ENCODE measurements around the gene SLC1A2.

Gene SLC1A2

GRCh38 chr11:35433588-35433987, 14.2 kb upstream of the SLC1A2 start:
- TF ChIP-seq GABPA (IDR thresholded peaks at IDR 0.05; ENCODE audit: low read depth) (no peak), POLR2AphosphoS5 (IDR thresholded peaks at IDR 0.05; ENCODE audit: low read depth) (no peak), CTCF (IDR thresholded peaks at IDR 0.05; ENCODE audit: insufficient read depth, low read length) (no peak), SPI1 (IDR thresholded peaks at IDR 0.05; ENCODE audit: borderline replicate concordance, low read depth) (no peak), REST (IDR thresholded peaks at IDR 0.05; ENCODE audit: insufficient replicate concordance, low read depth) (no peak)
- no peak for DNase-seq (ENCODE audit: low read depth in 1 of 2, low spot score in 1 of 2)
- no peak overlapping the region for H3K27ac ChIP-seq (replicated peaks)
- peaks cover 2% of the 10 kb centered on the region for H3K27me3 ChIP-seq (ENCODE audit: insufficient read depth, poor library complexity, severe bottlenecking)
- no peak overlapping the region for H3K4me3 ChIP-seq (replicated peaks; ENCODE audit: insufficient read depth, low read length)

GRCh38 chr11:35432464-35432863, 13.1 kb upstream of the SLC1A2 start:
- Histone ChIP-seq H3K27ac (replicated peaks) (no peak overlapping the region), H3K27me3 (ENCODE audit: insufficient read depth, poor library complexity, severe bottlenecking) (peaks cover 3% of the 10 kb centered on the region), H3K4me3 (replicated peaks; ENCODE audit: insufficient read depth, low read length) (no peak overlapping the region)
- DNase-seq (ENCODE audit: low read depth in 1 of 2, low spot score in 1 of 2) = no peak
- TF ChIP-seq GABPA (IDR thresholded peaks at IDR 0.05; ENCODE audit: low read depth) (no peak), SPI1 (IDR thresholded peaks at IDR 0.05; ENCODE audit: borderline replicate concordance, low read depth) (no peak), CTCF (IDR thresholded peaks at IDR 0.05; ENCODE audit: insufficient read depth, low read length) (no peak), REST (IDR thresholded peaks at IDR 0.05; ENCODE audit: insufficient replicate concordance, low read depth) (no peak), POLR2AphosphoS5 (IDR thresholded peaks at IDR 0.05; ENCODE audit: low read depth) (no peak)

- no peak overlapping the region for H3K4me3 ChIP-seq (replicated peaks; ENCODE audit: insufficient read depth, low read length)
- H3K27ac ChIP-seq (replicated peaks) = no peak overlapping the region
- DNase-seq (ENCODE audit: low read depth in 1 of 2, low spot score in 1 of 2) = no peak
- H3K27me3 ChIP-seq (ENCODE audit: insufficient read depth, poor library complexity, severe bottlenecking) = peaks cover 12% of the 10 kb centered on the region
- no peak for TF ChIP-seq REST (IDR thresholded peaks at IDR 0.05; ENCODE audit: insufficient replicate concordance, low read depth)
These were observed 7.7 kb upstream of the SLC1A2 start for GRCh38 chr11:35427071-35427470.

- DNase-seq (ENCODE audit: low read depth in 1 of 2, low spot score in 1 of 2) = no peak
- no peak overlapping the region for H3K27ac ChIP-seq (replicated peaks)
- no peak for TF ChIP-seq CTCF (IDR thresholded peaks at IDR 0.05; ENCODE audit: insufficient read depth, low read length)
- no peak for TF ChIP-seq POLR2AphosphoS5 (IDR thresholded peaks at IDR 0.05; ENCODE audit: low read depth)
- TF ChIP-seq SPI1 (IDR thresholded peaks at IDR 0.05; ENCODE audit: borderline replicate concordance, low read depth) = no peak
- no peak for TF ChIP-seq REST (IDR thresholded peaks at IDR 0.05; ENCODE audit: insufficient replicate concordance, low read depth)
- no peak for TF ChIP-seq GABPA (IDR thresholded peaks at IDR 0.05; ENCODE audit: low read depth)
- H3K27me3 ChIP-seq (ENCODE audit: insufficient read depth, poor library complexity, severe bottlenecking) = peaks cover 17% of the 10 kb centered on the region
- H3K4me3 ChIP-seq (replicated peaks; ENCODE audit: insufficient read depth, low read length) = no peak overlapping the region
These were observed 7.0 kb upstream of the SLC1A2 start for GRCh38 chr11:35426351-35426750.
